A549 treated with dexamethasone at 1 μM for 4 hours (cell line): ENCODE data around the gene PLAC1. TPM values are rescaled to one million over a fixed set of nuclear protein-coding genes. Genes with fewer than 3 reads are reported as not detected.

Source experiments
- total RNA-seq: library from RNA; stranded (reverse); fragments of 200-300 nt; extraction: Qiagen RNA extraction; gene quantifications from 5 replicates; pipeline ENCODE4 v1.2.3, GENCODE V29; 2022

PLAC1 gene, protein sequence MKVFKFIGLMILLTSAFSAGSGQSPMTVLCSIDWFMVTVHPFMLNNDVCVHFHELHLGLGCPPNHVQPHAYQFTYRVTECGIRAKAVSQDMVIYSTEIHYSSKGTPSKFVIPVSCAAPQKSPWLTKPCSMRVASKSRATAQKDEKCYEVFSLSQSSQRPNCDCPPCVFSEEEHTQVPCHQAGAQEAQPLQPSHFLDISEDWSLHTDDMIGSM
- total RNA-seq = 0.56 to 1.1 TPM (median 0.78 TPM) in 5 replicates

GRCh38 chrX:134658002-134658759 is at the start of gene PLAC1:
Gene PLAC1, minus strand, starts transcription at chrX:134658471. Its CDS starts 91,789 bp downstream, at chrX:134566682.

Other genes with a start within 250 kb of the PLAC1 start
- 103 to 133 TPM (median 109 TPM) in 5 replicates for gene HPRT1, start 198.3 kb downstream of the PLAC1 start, total RNA-seq
- gene PABIR2, start 138.7 kb upstream of the PLAC1 start, total RNA-seq = 21.5 to 28.9 TPM (median 27.2 TPM) in 5 replicates